Bronchial epithelial cell (primary cell): ENCODE data around the gene RHCE. TPM values are rescaled to one million over a fixed set of nuclear protein-coding genes. Genes with fewer than 3 reads are reported as not detected.
"Not testable (repeated sequence)": the region's sequence is repeated elsewhere in the genome, so short reads cannot be mapped to it uniquely, and the experiment has no call there.

ENCODE experiments used
- DNase-seq: peaks from one replicate; pipeline ENCODE4 v3.0.0-alpha.2; 2010; ENCODE audit warnings: low read depth
- FAIRE-seq: peaks from 2 replicates; lab custom pipeline; 2011; peaks lifted over from hg19 to GRCh38; lab: Jason Lieb, UNC
- H3K27me3 ChIP-seq: 2 replicates; pipeline ENCODE4 v1.5.1; 2011; ENCODE audit warnings: low read length; ENCODE audit not compliant: control insufficient read depth, insufficient read depth
- H3K36me3 ChIP-seq: 2 replicates; pipeline ENCODE4 v1.5.1; 2011; ENCODE audit warnings: low read length; ENCODE audit not compliant: control insufficient read depth, insufficient read depth
- H3K4me3 ChIP-seq: 2 replicates; pipeline ENCODE4 v1.5.1; 2011; ENCODE audit warnings: mild to moderate bottlenecking, low read depth, low read length, control low read depth
- total RNA-seq: library from RNA; depleted of rRNA; stranded (reverse); fragments of >200 nt; gene quantifications from 2 replicates; pipeline ENCODE4 v1.2.1, GENCODE V29; 2014

RHCE gene
- total RNA-seq, 1 donor from 2014 or later = 3.7 TPM

GRCh38 chr1:25324407-25324806, 96.2 kb downstream of the RHCE start:
- not testable (repeated sequence) for DNase-seq, H3K27me3 ChIP-seq, H3K4me3 ChIP-seq, H3K36me3 ChIP-seq, FAIRE-seq

GRCh38 chr1:25322127-25322526, 98.5 kb downstream of the RHCE start:
- FAIRE-seq, H3K4me3 ChIP-seq, H3K36me3 ChIP-seq, DNase-seq, H3K27me3 ChIP-seq: not testable (repeated sequence)

GRCh38 chr1:25320314-25320938, 100.2 kb downstream of the RHCE start:
- not testable (repeated sequence) for H3K36me3 ChIP-seq, H3K4me3 ChIP-seq, FAIRE-seq, H3K27me3 ChIP-seq, DNase-seq

- not testable (repeated sequence) for FAIRE-seq
Observed at GRCh38 chr1:25312806-25313470, 107.7 kb downstream of the RHCE start.

More at GRCh38 chr1:25312806-25313470, 107.7 kb downstream of the RHCE start:
- not testable (repeated sequence) for H3K27me3 ChIP-seq, H3K36me3 ChIP-seq, H3K4me3 ChIP-seq, DNase-seq

Other genes starting within 250 kb of the RHCE start
- gene SYF2, start 188.3 kb downstream of the RHCE start, total RNA-seq = 34.7 and 43.7 TPM in 2 replicates
- gene RSRP1, start 173.4 kb downstream of the RHCE start, total RNA-seq = 84.0 and 92.9 TPM in 2 replicates
- not detected in 2 replicates for gene RHD, start 148.3 kb downstream of the RHCE start, total RNA-seq
- 105 and 138 TPM in 2 replicates for gene TMEM50A, start 82.5 kb downstream of the RHCE start, total RNA-seq
- gene MACO1, start 10.1 kb upstream of the RHCE start, total RNA-seq = 11.9 and 17.4 TPM in 2 replicates
- 17.1 and 17.3 TPM in 2 replicates for gene LDLRAP1, start 122.8 kb upstream of the RHCE start, total RNA-seq
- gene MAN1C1, start 196.0 kb upstream of the RHCE start, total RNA-seq = under 0.01 and 0.26 TPM in 2 replicates